Head of caudate nucleus (tissue), 42 donors: Measurements from ENCODE around the gene ASB10.

Experiments
- DNase-seq, 42 donors: peaks; one replicate each; pipeline versions ENCODE4 v3.0.0 to v3.0.0-alpha.2; 2020 to 2021; ENCODE audit warnings: mixed read lengths in 7 of 42
- intact Hi-C: fragments of 100-400 bp; cut with DNase I; formaldehyde crosslinking; loops from one replicate; pipeline ENCODE4 v1.15.0; 2022

ASB10 gene

GRCh38 chr7:151213826-151214225 is 26.8 kb upstream of the ASB10 start:
- no peak for DNase-seq
- intact Hi-C loops = no loop called here

DNA sequence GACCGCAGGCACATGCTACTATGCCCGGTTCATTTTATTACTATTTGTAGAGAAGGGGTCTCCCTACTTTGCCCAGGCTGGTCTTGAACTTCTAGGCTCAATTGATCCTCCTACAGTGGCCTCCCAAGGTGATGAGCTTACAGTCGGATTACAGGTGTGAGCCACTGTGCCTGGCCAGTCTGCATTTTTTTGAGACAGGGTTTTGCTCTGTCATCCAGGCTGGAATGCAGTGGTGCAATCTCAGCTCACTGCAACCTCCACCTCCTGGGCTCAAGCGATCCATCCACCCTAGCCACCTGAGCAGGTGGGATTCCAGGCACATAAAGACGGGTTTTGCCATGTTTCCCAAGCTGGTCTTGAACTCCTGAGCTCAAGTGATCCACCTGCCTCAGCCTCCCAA is 25.6 kb upstream of the ASB10 start:
- intact Hi-C loops = no loop called here
- DNase-seq = no peak

- DNase-seq = no peak
- intact Hi-C loops = no loop called here
Measured at GRCh38 chr7:151211155-151211772, 24.2 kb upstream of the ASB10 start.

DNA sequence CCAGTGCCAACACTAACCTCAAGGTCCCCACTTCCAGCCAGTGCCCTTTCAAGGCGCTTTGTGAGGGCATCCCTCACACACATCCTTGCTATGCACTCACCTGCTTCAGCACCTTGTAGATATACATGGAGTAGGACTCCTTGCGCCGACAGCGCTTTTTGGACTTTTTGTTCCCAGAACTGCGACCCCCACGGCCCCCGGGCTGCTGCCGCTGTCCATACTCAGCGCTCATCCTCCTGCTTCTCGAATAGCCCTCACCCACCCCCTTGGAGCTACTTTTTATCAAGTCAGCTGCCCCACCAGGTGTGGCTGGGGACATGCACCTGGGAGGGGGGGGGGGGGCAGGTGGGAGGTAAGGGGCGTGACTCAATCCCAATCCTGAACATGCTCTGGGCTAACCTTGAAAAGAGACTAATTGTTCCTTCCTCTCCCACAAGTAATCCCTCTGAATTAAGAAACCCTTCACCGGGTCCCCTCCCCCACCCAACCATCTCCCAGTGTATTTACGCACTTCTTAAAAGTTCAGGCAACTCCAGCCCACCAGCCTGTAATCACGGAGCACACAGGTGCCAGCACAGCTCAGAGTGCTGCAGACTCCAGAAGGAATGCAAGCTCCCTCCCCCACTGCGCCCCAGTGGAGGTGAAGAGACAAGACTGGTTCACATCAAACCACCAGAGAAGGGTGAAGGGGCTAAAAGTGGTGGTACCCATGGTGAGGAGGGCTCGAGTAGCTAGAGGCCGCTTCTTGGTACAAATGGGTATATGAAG is 23.2 kb upstream of the ASB10 start, which contains the start of gene H2BK1:
TSS of gene H2BK1 (minus strand) at position 402 of the 768 bp plus-strand sequence. CDS start at position 232, 170 bp downstream.
- intact Hi-C loops = no loop called here
- DNase-seq = peak in 1 of 42 donors; percentile 22

DNA sequence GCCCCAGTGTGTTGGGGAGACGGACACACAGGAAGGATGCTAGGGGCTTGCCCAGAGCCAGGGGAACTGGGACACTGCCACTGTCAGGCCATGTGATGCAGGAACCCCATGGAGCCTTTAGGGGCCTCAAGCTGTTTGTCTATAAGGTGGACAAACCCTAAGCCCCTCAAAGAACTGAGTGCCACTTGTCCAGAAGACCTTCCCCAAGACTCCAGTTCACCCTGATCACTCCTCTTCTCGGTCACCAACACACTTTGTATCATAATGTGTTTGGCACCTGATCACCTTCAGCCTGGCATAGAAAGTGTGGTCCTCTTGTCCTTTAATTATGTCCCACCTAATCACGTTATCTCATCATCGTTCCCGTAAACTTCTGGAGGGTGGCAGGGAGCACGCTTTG is 22.5 kb upstream of the ASB10 start:
- DNase-seq = no peak
- intact Hi-C loops = no loop called here

DNA sequence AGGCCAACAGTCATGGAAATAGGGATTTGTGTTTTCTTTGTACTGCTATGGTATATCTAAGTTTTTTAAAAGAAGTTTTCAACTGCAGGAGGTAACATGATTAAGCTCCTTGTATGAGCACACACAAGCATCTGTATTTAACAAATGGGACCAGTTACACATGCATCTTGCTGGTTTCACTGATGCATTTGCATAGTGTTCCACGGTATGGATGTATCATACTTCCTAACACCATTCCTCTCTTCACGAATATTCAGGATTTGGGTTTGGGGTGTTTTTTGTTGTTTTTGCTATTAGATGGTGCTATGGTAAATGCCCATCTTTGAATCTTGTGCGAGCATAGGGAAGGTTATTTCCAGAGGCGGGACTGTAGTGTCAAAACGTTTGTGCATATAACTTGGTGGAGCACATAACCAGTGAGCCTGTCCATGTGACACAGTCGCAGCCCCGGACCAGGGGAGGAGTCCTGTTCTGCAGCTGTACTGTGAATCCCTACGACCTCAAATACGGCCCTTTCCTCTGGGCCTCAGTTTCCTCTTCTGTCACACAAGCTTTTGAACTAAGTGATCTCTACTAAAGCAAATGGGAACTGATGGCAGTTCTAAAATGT is 21.3 kb upstream of the ASB10 start:
- intact Hi-C loops = no loop called here
- DNase-seq = no peak

GRCh38 chr7:151207804-151208203 is 20.8 kb upstream of the ASB10 start:
- intact Hi-C loops = no loop called here

GRCh38 chr7:151207315-151207714 is 20.3 kb upstream of the ASB10 start:
- intact Hi-C loops = no loop called here
- no peak for DNase-seq

More at GRCh38 chr7:151207804-151208203, 20.8 kb upstream of the ASB10 start:
- no peak for DNase-seq

GRCh38 chr7:151206914-151207313 is 19.9 kb upstream of the ASB10 start:
- DNase-seq = no peak
- intact Hi-C loops = no loop called here

- no peak for DNase-seq
- intact Hi-C loops = no loop called here
Measured at GRCh38 chr7:151205730-151206129, 18.7 kb upstream of the ASB10 start.

DNA sequence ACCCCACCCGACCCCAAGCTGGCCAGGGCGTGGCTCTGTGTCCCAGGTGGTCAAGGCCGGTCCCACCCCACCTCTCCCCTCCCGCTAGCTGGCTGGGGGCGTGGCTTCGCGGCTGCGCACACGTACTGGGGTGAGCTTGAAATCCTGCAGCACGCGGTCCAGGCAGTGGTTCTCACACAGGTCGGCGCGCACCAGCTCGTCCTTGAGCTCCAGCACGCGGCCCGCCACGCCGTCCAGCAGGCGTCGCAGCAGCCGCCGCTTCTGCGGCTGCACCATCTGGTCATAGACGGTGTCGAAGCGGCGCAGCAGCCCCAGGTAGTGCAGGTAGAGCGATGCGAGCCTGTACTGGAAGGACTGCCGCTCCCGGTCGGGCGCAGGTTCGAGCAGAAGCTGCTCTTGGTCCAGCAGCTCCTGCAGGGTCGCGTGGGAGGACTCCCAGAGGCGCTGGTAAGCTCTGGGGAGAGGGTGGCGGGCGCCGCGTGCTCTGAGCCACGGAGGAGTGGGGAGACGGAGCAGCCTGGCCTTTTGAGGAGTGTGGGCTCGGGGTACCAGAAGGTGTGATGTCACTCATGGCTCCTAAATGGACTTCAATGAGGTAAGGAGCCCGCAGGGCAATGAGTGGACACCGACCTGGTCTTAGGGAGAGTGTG is 17.5 kb upstream of the ASB10 start:
- DNase-seq = no peak
- intact Hi-C loops = no loop called here

- DNase-seq = no peak
- intact Hi-C loops = no loop called here
Measured at GRCh38 chr7:151202836-151203235, 15.8 kb upstream of the ASB10 start.

DNA sequence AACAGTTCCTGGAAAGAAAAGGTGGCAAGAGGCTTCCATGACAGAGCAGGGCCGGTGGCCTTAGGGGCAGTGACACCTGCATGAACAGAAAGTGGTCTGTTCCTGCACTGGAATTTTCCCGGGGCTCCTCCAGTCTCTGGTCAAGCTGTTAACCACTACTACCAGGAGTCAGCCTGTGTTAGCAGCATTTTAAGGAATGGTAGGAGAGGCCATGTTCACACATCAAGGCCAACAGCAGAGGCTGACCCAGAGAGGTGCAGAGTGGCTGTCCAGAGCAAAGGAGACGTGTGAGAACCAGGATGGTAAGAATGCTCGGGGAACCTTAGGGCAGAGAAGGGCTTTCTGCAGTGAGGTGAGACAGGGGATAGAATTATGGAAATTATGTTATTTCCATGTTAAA is 14.7 kb upstream of the ASB10 start:
- intact Hi-C loops = no loop called here
- no peak for DNase-seq

DNA sequence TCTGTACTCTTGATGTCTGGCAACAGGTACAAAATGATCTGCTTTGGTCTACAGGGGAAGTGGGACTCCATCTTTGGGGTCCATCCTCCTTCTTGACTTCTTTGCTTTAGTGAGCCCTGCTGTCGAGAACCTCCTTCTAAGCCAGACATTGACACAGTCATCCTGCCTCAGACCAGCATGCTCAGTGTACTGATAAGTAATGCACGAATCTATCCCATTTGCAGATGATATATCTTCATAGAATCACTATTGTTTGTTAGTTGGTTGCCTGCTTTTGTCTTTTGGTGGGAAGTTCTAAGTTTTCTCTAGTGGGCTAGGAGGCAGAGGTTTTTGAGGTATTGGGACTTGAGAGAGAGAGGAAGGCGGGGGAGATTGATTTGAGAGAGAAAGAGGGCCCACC is 14.3 kb upstream of the ASB10 start:
- DNase-seq = no peak
- intact Hi-C loops = no loop called here

DNA sequence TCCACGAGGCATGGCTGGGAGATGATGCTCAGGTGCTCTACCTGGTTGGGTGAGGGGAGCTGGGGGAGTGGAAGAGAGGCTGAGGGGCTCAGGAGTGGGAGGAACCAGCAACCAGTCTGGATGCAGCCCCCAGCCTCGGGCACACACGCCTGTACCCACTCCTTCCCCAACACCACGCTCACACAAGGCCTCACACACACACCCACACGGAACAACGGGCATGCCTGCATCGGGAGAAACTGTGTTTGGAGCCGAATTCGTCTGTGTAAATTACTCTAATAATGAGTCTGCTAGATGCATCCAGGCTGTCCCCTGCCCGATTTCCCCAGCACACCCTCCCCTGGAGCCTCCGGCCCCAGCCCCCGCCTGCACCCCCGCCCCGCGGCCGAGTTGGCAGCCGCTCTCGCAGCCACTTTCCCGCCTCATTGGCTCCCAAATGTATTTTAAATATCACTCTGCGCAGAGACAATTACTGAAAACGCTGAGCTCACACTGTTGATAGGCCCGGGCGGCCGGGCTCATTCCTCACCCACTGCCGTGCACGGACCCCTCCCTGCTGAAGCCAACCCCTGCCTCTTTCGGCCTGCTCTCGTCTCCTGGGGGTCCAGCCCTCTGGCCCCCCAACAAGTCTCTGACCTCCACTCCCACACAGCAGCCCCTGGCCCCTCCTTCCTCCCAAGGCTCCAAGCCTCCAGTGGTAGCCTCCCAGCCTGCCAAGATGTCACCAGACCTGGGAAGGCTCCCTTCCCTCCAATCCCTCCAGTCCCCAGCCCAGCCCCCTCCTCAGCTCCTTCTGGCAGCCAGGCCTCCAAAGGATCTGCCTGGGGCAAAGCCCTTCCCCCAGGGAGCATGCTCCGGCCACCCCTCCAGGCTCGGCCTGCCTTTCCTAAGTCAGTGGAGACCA is 12.1 kb upstream of the ASB10 start:
- peak in 25 of 42 donors; percentile 8 to 49 (median 21) for DNase-seq
- intact Hi-C loops = no loop called here

- intact Hi-C loops = no loop called here
- DNase-seq = no peak
Measured at GRCh38 chr7:151197932-151198331, 10.9 kb upstream of the ASB10 start.

- intact Hi-C loops = no loop called here
- DNase-seq = no peak
Measured at GRCh38 chr7:151195616-151196450, 8.8 kb upstream of the ASB10 start.

GRCh38 chr7:151194188-151194587 is 7.1 kb upstream of the ASB10 start:
- no peak for DNase-seq
- intact Hi-C loops = no loop called here
